MM.1S (cell line): Measurements from ENCODE around the gene PI4K2A.

Experiments
- DNase-seq: peaks from one replicate; pipeline ENCODE4 v3.0.0-alpha.2; 2015
- H2AFZ ChIP-seq: fragments of 300-600 bp; sonication (generic); 2 replicates; pipeline ENCODE4 v1.6.0; 2016; ENCODE audit warnings: antibody characterized with exemption, low read length
- H3F3A ChIP-seq: fragments of 300-600 bp; sonication (generic); 2 replicates; pipeline ENCODE4 v1.6.1; 2016; ENCODE audit warnings: mild to moderate bottlenecking, antibody characterized with exemption, low read length, moderate library complexity, mixed read lengths; ENCODE audit not compliant: insufficient read depth
- H3K27ac ChIP-seq: fragments of 300-600 bp; sonication (generic); 2 replicates; pipeline ENCODE4 v1.5.1; 2016; ENCODE audit warnings: mild to moderate bottlenecking, low read length
- H3K27me3 ChIP-seq: fragments of 300-600 bp; sonication (generic); replicated peaks from 2 replicates; pipeline ENCODE4 v1.6.0; 2016; ENCODE audit warnings: low read length; ENCODE audit not compliant: insufficient read depth
- H3K36me3 ChIP-seq: fragments of 300-600 bp; sonication (generic); replicated peaks from 2 replicates; pipeline ENCODE4 v1.6.1; 2016; ENCODE audit warnings: mild to moderate bottlenecking, low read length, mixed read lengths; ENCODE audit not compliant: insufficient read depth
- H3K4me1 ChIP-seq: fragments of 300-600 bp; sonication (generic); 2 replicates; pipeline ENCODE4 v1.6.1; 2016; ENCODE audit warnings: low read length, mixed read lengths
- H3K4me2 ChIP-seq: fragments of 300-600 bp; sonication (generic); 2 replicates; pipeline ENCODE4 v1.6.0; 2016; ENCODE audit warnings: low read depth, low read length
- H3K4me3 ChIP-seq: fragments of 300-600 bp; sonication (generic); 2 replicates; pipeline ENCODE4 v1.5.1; 2016; ENCODE audit warnings: low read length, mixed read lengths
- H3K79me2 ChIP-seq: fragments of 300-600 bp; sonication (generic); 2 replicates; pipeline ENCODE4 v1.6.1; 2016; ENCODE audit warnings: mixed run types, low read length, mixed read lengths
- H3K9ac ChIP-seq: fragments of 300-600 bp; sonication (generic); 2 replicates; pipeline ENCODE4 v1.6.1; 2016; ENCODE audit warnings: low read length, mixed read lengths
- H3K9me2 ChIP-seq: fragments of 300-600 bp; sonication (generic); replicated peaks from 2 replicates; pipeline ENCODE4 v1.6.1; 2016; ENCODE audit warnings: mild to moderate bottlenecking, low read length, mixed read lengths; ENCODE audit not compliant: insufficient read depth
- H3K9me3 ChIP-seq: fragments of 300-600 bp; sonication (generic); replicated peaks from 2 replicates; pipeline ENCODE4 v1.6.1; 2016; ENCODE audit warnings: mild to moderate bottlenecking, low read length, mixed read lengths; ENCODE audit not compliant: insufficient read depth
- H4K20me1 ChIP-seq: fragments of 300-600 bp; sonication (generic); 2 replicates; pipeline ENCODE4 v1.6.1; 2016; ENCODE audit warnings: mild to moderate bottlenecking, low read length, moderate library complexity, mixed read lengths; ENCODE audit not compliant: insufficient read depth
- CTCF ChIP-seq: fragments of 300-600 bp; sonication (generic); IDR thresholded peaks from 2 replicates; pipeline ENCODE4 v1.5.1; 2016; ENCODE audit warnings: antibody characterized with exemption, low read length, mixed read lengths
- EZH2 ChIP-seq: fragments of 300-600 bp; sonication (generic); optimal IDR thresholded peaks from 2 replicates; pipeline ENCODE3; 2017; ENCODE audit warnings: low read depth, mild to moderate bottlenecking, antibody characterized with exemption, low read length, mixed read lengths
- EZH2phosphoT487 ChIP-seq: fragments of 300-600 bp; sonication (generic); IDR thresholded peaks from 2 replicates; pipeline ENCODE4 v1.6.1; 2018; ENCODE audit warnings: antibody characterized with exemption, low read length

The PI4K2A gene

DNA sequence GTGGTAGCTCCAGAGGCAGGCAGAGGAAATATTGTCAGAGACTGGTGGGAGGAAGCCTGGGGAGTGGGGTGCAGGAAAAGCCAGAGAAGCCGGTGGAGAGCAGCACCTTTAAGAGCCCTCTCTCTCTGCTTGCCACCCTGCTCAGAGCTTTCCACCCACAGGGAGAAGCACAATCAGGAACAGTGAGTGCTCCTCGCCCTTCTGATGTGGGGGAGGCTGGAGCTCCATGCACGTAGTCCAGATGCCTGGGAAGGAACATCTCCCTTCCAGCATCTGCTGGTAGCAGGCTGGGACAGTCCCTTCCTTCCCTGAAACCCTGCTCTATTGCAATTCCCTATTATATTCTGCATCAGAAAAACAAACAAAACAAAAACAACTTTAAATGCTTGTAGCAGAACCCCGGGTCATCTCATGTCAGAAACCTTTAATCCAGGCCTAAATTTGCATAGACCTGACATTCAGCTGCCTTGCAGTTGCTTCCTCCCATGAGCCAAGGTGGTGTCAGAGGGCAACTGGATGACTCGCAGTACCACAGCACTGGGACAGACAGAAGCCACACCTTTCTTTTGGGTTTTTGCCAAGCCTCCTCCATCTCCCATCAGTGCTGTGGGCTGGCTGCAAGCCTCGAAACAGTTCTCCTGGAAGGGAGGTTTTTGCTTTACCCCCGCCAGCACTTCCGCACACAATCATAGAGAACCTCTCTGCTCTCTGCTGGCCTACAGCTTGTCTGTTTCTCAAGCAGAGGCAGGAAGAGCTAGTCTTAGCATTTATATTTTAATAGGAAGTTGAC lies 33.5 kb downstream of the PI4K2A start:
- no peak for TF ChIP-seq EZH2phosphoT487
- TF ChIP-seq CTCF, result no peak
- TF ChIP-seq EZH2, result no peak
- peaks cover 11% of the 10 kb centered on the region for H3K4me1 ChIP-seq
- no peaks in the 10 kb centered on the region for H4K20me1 ChIP-seq
- no peak overlapping the region for H3K9ac ChIP-seq
- no peaks in the 10 kb centered on the region for H3K9me2 ChIP-seq
- no peaks in the 10 kb centered on the region for H3K36me3 ChIP-seq
- H3F3A ChIP-seq, result 0 out of 2 replicates have a peak, but pooled peaks cover 4% of the 10 kb centered on the region
- H2AFZ ChIP-seq, result no peak overlapping the region
- DNase-seq, result no peak
- no peaks in the 10 kb centered on the region for H3K79me2 ChIP-seq
- H3K4me3 ChIP-seq, result no peak overlapping the region
- H3K9me3 ChIP-seq, result no peaks in the 10 kb centered on the region
- no peaks in the 10 kb centered on the region for H3K27me3 ChIP-seq
- no peak overlapping the region for H3K4me2 ChIP-seq
- H3K27ac ChIP-seq, result no peak overlapping the region

- Histone ChIP-seq H3K27ac (no peak overlapping the region), H3K4me1 (peaks cover 11% of the 10 kb centered on the region), H3F3A (0 out of 2 replicates have a peak, but pooled peaks cover 4% of the 10 kb centered on the region), H3K79me2 (no peaks in the 10 kb centered on the region), H3K27me3 (no peaks in the 10 kb centered on the region), H3K9me2 (no peaks in the 10 kb centered on the region), H3K36me3 (no peaks in the 10 kb centered on the region), H4K20me1 (no peaks in the 10 kb centered on the region), H3K4me2 (no peak overlapping the region), H2AFZ (no peak overlapping the region), H3K9me3 (no peaks in the 10 kb centered on the region), H3K4me3 (no peak overlapping the region), H3K9ac (no peak overlapping the region)
- TF ChIP-seq CTCF (no peak), EZH2phosphoT487 (no peak), EZH2 (no peak)
- no peak for DNase-seq
These were observed 34.8 kb downstream of the PI4K2A start for GRCh38 chr10:97675222-97675621.

- Histone ChIP-seq H3K4me3 (no peak overlapping the region), H3K9ac (no peak overlapping the region), H3K27ac (peak overlapping the region; percentile 35; the same call in 1 of the 2 replicates), H3K27me3 (no peaks in the 10 kb centered on the region), H2AFZ (no peak overlapping the region), H3K36me3 (no peaks in the 10 kb centered on the region), H3F3A (0 out of 2 replicates have a peak, but pooled peaks cover 4% of the 10 kb centered on the region), H3K4me2 (peak overlapping the region; percentile 5; the same call in 1 of the 2 replicates), H4K20me1 (no peaks in the 10 kb centered on the region), H3K79me2 (no peaks in the 10 kb centered on the region), H3K9me2 (no peaks in the 10 kb centered on the region), H3K9me3 (no peaks in the 10 kb centered on the region), H3K4me1 (peaks cover 11% of the 10 kb centered on the region)
- TF ChIP-seq EZH2phosphoT487, result no peak
- peak; percentile 70 for TF ChIP-seq CTCF
- TF ChIP-seq EZH2, result no peak
- peak; percentile 39 for DNase-seq
These were observed 36.5 kb downstream of the PI4K2A start for GRCh38 chr10:97676770-97677581.
